K562 (cell line): Measurements from ENCODE around the gene PPP1R2B. TPM values are rescaled to one million over a fixed set of nuclear protein-coding genes. Genes with fewer than 3 reads are reported as not detected.

Experiments
- ATAC-seq: fragments of 200-7000 bp; cut with Tn5 transposase; 3 replicates; pipeline ENCODE4 v1.9.1; 2020; ENCODE audit warnings: moderate library complexity
- BruUV-seq: library from RNA; stranded (reverse); fragments of 400-500 nt; replicated peaks from 2 replicates; lab custom pipeline; 2021; lab: Mats Ljungman, UMichigan
- CTCF ChIA-PET: fragments of 300-600 bp; formaldehyde crosslinking; extraction: SDS; loops from one replicate; lab custom pipeline; 2021; ENCODE audit warnings: low intra/inter-chr PET ratio; lab: Yijun Ruan, JAX
- POLR2A ChIA-PET: fragments of 300-600, 350-650 bp; sonication (Branson Sonifier 250); formaldehyde crosslinking; extraction: SDS; loops from one replicate; lab custom pipeline; 2021; ENCODE audit warnings: antibody characterized with exemption, inconsistent platforms; lab: Yijun Ruan, JAX
- DNase-seq, 4 experiments: peaks; one replicate each; pipeline versions ENCODE4 v3.0.0 to v3.0.0-alpha.2; 2011 to 2018; ENCODE audit warnings: low spot score in 3 of 4, mixed read lengths in 3 of 4; ENCODE audit errors: extremely low read depth in 1 of 4
- FAIRE-seq: peaks from 2 replicates; lab custom pipeline; 2011; peaks lifted over from hg19 to GRCh38; lab: Jason Lieb, UNC
- H2AFZ ChIP-seq: 2 replicates; pipeline ENCODE4 v1.6.0; 2011; ENCODE audit warnings: low read depth, low read length, control low read depth, inconsistent platforms
- H3K27ac ChIP-seq: fragments of 200-600 bp; 3 replicates; pipeline ENCODE4 v1.8.0; 2011; ENCODE audit warnings: low read depth, mild to moderate bottlenecking, control low read depth, inconsistent platforms, low read length, moderate library complexity, mixed read lengths; ENCODE audit errors: extremely low read depth
- H3K27me3 ChIP-seq, 2 experiments: fragments of 300-600 bp in 1 of 2; 2 replicates in 1 of 2; 3 replicates in 1 of 2; pipeline versions ENCODE4 v1.6.0 to v1.8.0; 2011; ENCODE audit warnings: inconsistent platforms in 2 of 2, low read length in 2 of 2, mild to moderate bottlenecking in 1 of 2, mixed read lengths in 1 of 2, moderate library complexity in 1 of 2; ENCODE audit not compliant: control insufficient read depth in 2 of 2, insufficient read depth in 2 of 2
- H3K36me3 ChIP-seq: fragments of 300-600 bp; 3 replicates; pipeline ENCODE4 v1.8.0; 2011; ENCODE audit warnings: mild to moderate bottlenecking, low read length, inconsistent platforms; ENCODE audit not compliant: control insufficient read depth, insufficient read depth
- H3K4me1 ChIP-seq, 2 experiments: fragments of 200-600 bp in 1 of 2; replicated peaks in 1 of 2; 2 replicates in 1 of 2; 3 replicates in 1 of 2; pipeline versions ENCODE4 v1.5.1 to v1.8.0; 2011; ENCODE audit warnings: inconsistent platforms in 2 of 2, low read length in 2 of 2, mild to moderate bottlenecking in 1 of 2, mixed read lengths in 1 of 2, moderate library complexity in 1 of 2; ENCODE audit not compliant: control insufficient read depth in 2 of 2, insufficient read depth in 2 of 2
- H3K4me2 ChIP-seq: 2 replicates; pipeline ENCODE4 v1.6.1; 2011; ENCODE audit warnings: low read length, control low read depth, inconsistent platforms, mixed read lengths; ENCODE audit not compliant: insufficient read depth
- H3K4me3 ChIP-seq: fragments of 200-600 bp; sonication (generic), shearing (Covaris generic); 2 replicates; pipeline ENCODE4 v1.5.1; 2016; ENCODE audit warnings: control low read depth, inconsistent platforms
- H3K79me2 ChIP-seq: fragments of 200-600 bp; 3 replicates; pipeline ENCODE4 v1.8.0; 2011; ENCODE audit warnings: low read length, inconsistent platforms; ENCODE audit not compliant: control insufficient read depth, insufficient read depth
- H3K9ac ChIP-seq, 2 experiments: 2 replicates each; pipeline versions ENCODE4 v1.6.0 to v1.6.1; 2011; ENCODE audit warnings: low read depth in 2 of 2, low read length in 2 of 2, control low read depth in 1 of 2, inconsistent platforms in 1 of 2, mild to moderate bottlenecking in 1 of 2, mixed read lengths in 1 of 2; ENCODE audit not compliant: insufficient read depth in 1 of 2
- H3K9me1 ChIP-seq: one replicate; pipeline ENCODE4 v1.6.0; 2011; ENCODE audit warnings: inconsistent platforms, mild to moderate bottlenecking, low read length, moderate library complexity; ENCODE audit not compliant: control insufficient read depth, insufficient read depth
- H3K9me3 ChIP-seq: replicated peaks from 2 replicates; pipeline ENCODE4 v1.5.1; 2011; ENCODE audit warnings: low read depth, low read length, inconsistent platforms; ENCODE audit not compliant: control insufficient read depth, insufficient read depth
- H4K20me1 ChIP-seq: replicated peaks from 2 replicates; pipeline ENCODE4 v1.6.1; 2011; ENCODE audit warnings: low read length, inconsistent platforms, mixed read lengths; ENCODE audit not compliant: control insufficient read depth, insufficient read depth
- BCL6 ChIP-seq: fragments of 250-450 bp; sonication (Bioruptor Pico); IDR thresholded peaks from 2 replicates; pipeline ENCODE4 v1.4.0; 2020
- CCNT2 ChIP-seq: IDR thresholded peaks from 2 replicates; pipeline ENCODE4 v1.6.1; 2011; ENCODE audit warnings: borderline replicate concordance, low read depth, mild to moderate bottlenecking, moderate library complexity, mixed read lengths, low read length; ENCODE audit not compliant: insufficient read length; ENCODE audit errors: extremely low read depth
- ETV6 ChIP-seq, 3 experiments: fragments of 150-350 bp in 1 of 3; sonication (generic) in 1 of 3; formaldehyde crosslinking in 1 of 3; IDR thresholded peaks; 2 replicates each; pipeline versions ENCODE4 v1.6.1 to v1.8.0; 2014 to 2022; ENCODE audit warnings: borderline replicate concordance in 2 of 3, low read depth in 2 of 3, antibody characterized with exemption in 1 of 3, low read length in 1 of 3, mild to moderate bottlenecking in 1 of 3, missing genetic modification reagents in 1 of 3
- HDGF ChIP-seq: fragments of 450-650 bp; IDR thresholded peaks from 2 replicates; pipeline ENCODE4 v1.6.1; 2016
- HNRNPLL ChIP-seq: fragments of 200-400 bp; formaldehyde crosslinking; IDR thresholded peaks from 2 replicates; pipeline ENCODE4 v1.6.1; 2017; ENCODE audit warnings: low read length, low read depth, mild to moderate bottlenecking; ENCODE audit not compliant: poor library complexity, severe bottlenecking
- KAT7 ChIP-seq: sonication (generic); formaldehyde crosslinking; IDR thresholded peaks from 2 replicates; pipeline ENCODE4 v1.8.0; 2022; ENCODE audit warnings: missing genetic modification reagents, mild to moderate bottlenecking, borderline replicate concordance
- KLF1 ChIP-seq: fragments of 450-650 bp; IDR thresholded peaks from 2 replicates; pipeline ENCODE4 v1.6.1; 2016; ENCODE audit warnings: missing genetic modification characterization, missing compliant biosample characterization
- MCM2 ChIP-seq: fragments of 450-650 bp; IDR thresholded peaks from 2 replicates; pipeline ENCODE4 v1.6.1; 2017; ENCODE audit warnings: low read depth, mild to moderate bottlenecking
- TAF1 ChIP-seq: IDR thresholded peaks from 2 replicates; pipeline ENCODE4 v1.6.1; 2011; ENCODE audit warnings: mild to moderate bottlenecking, low read length, moderate library complexity; ENCODE audit not compliant: insufficient read depth, control insufficient read depth, severe bottlenecking; ENCODE audit errors: extremely low read depth
- WGBS: fragments of 100-300 bp; shearing (Covaris generic); methylation state at CpG from one replicate; pipeline ENCODE4 v1.1.6; 2016; ENCODE audit warnings: low coverage, mixed read lengths; ENCODE audit not compliant: insufficient coverage; ENCODE audit errors: missing lambda C conversion rate; 5-methylcytosine and 5-hydroxymethylcytosine counted together
- in situ Hi-C: fragments of 300-500 bp; cut with MboI; formaldehyde crosslinking; loops from 4 replicates; pipeline ENCODE4 v1.15.0; 2018; ENCODE audit warnings: inconsistent platforms, mixed read lengths
- intact Hi-C: fragments of 100-400 bp; cut with micrococcal nuclease; formaldehyde crosslinking; loops from 2 replicates; pipeline ENCODE4 v1.14.2; 2022
- polyA plus RNA-seq, 8 experiments: library from polyadenylated mRNA; depleted of rRNA in 4 of 8; stranded (reverse) in 5 of 8; unstranded in 3 of 8; fragments of >200 nt; fragmentation: Nextera tagmentation in 2 of 8; fragmentation: Illumina TruSeq in 1 of 8; extraction: Ambion mirVana in 2 of 8; extraction: Trizol in 1 of 8; gene quantifications; 2 replicates each; pipeline versions ENCODE4 v1.2.1 to v1.2.3, GENCODE V29; 2011 to 2014; ENCODE audit warnings: inconsistent platforms in 1 of 8, missing spikeins in 1 of 8
- total RNA-seq, 7 experiments: library from RNA; depleted of rRNA in 6 of 7; stranded (reverse); fragments of >200 nt in 6 of 7; fragmentation: Illumina TruSeq in 2 of 7; extraction: Trizol in 2 of 7; gene quantifications; 2 replicates each; pipeline versions ENCODE4 v1.2.1 to v1.2.3, GENCODE V29; 2011 to 2021; ENCODE audit warnings: low replicate concordance in 1 of 7
- TF ChIP-seq, protein P1 (sequence below), 3 experiments: IDR thresholded peaks in 2 of 3; conservative IDR thresholded peaks in 1 of 3; 2 replicates each; pipeline ENCODE4 v1.5.1; 2011 to 2012; ENCODE audit warnings: low read length in 3 of 3, mild to moderate bottlenecking in 3 of 3, control low read depth in 2 of 3, improper control_type of control experiment in 1 of 3, inconsistent platforms in 1 of 3, low read depth in 1 of 3, mixed read lengths in 1 of 3, moderate library complexity in 1 of 3; ENCODE audit not compliant: insufficient read depth in 2 of 3
- TF ChIP-seq, protein P2 (sequence below): fragments of 250-450 bp; sonication (Bioruptor Pico); IDR thresholded peaks from 2 replicates; pipeline ENCODE4 v1.5.0; 2020; ENCODE audit warnings: mild to moderate bottlenecking

Gene PPP1R2B
- total and polyA plus RNA-seq, 9 of the 15 experiments (the other 6 are each of a cell fraction or from before 2014, with no cell fraction given), result 0.06 to 0.11 TPM; not detected in 7

DNA sequence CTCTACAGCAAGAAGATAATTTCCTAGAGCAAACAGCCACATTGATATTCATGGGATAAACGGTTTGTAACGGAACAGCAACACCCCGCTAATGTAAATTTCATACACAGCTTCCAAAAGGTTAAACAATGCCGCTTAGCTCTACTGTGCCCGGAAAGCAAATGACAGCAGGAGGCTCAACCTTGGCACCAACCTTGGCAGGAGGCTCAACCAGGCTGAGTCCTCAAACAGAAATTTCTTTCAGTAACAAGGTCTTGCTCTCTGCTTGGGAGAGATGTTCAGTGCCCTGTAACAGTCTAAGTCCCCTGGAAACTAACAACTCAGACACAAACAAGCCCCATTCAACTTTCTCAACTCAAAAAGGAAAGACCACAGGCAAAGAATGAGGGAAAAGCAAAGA, 11.1 kb upstream of the PPP1R2B start:
- POLR2A ChIA-PET, result no interaction called here
- Histone ChIP-seq H3K9me3 (no peaks in the 10 kb centered on the region), H3K9me1 (no peaks in the 10 kb centered on the region), H3K4me3 (no peak overlapping the region), H3K4me2 (no peak overlapping the region), H2AFZ (no peak overlapping the region), H3K79me2 (no peaks in the 10 kb centered on the region), H3K4me1 (no peaks in the 10 kb centered on the region), H3K9ac (no peak overlapping the region), H3K27ac (no peak overlapping the region), H3K27me3 (no peaks in the 10 kb centered on the region), H3K36me3 (no peaks in the 10 kb centered on the region), H4K20me1 (no peaks in the 10 kb centered on the region)
- CTCF ChIA-PET, result no interaction called here
- no peak for FAIRE-seq
- no peak for DNase-seq
- WGBS, result 0% methylated on average over 5 of the region's 5 CpGs
- intact Hi-C loops (no loop called here), in situ Hi-C loops (no loop called here)
- no TSS peak for BruUV-seq
- ATAC-seq, result no peak
- TF ChIP-seq KAT7 (CRISPR knock-in tag) (no peak), CCNT2 (no peak), HDGF (no peak), KLF1 (tag) (no peak), ETV6 (IDR thresholded peaks at IDR 0.05; ENCODE audit: borderline replicate concordance in 1 of 2, low read depth in 2 of 2, low read length in 1 of 2) (no peak), ETV6 (CRISPR knock-in tag; IDR thresholded peaks at IDR 0.05; ENCODE audit: borderline replicate concordance) (no peak), BCL6 (CRISPR knock-in tag) (no peak), HNRNPLL (no peak), TAF1 (no peak), MCM2 (no peak)
- TF ChIP-seq, protein P1, sequence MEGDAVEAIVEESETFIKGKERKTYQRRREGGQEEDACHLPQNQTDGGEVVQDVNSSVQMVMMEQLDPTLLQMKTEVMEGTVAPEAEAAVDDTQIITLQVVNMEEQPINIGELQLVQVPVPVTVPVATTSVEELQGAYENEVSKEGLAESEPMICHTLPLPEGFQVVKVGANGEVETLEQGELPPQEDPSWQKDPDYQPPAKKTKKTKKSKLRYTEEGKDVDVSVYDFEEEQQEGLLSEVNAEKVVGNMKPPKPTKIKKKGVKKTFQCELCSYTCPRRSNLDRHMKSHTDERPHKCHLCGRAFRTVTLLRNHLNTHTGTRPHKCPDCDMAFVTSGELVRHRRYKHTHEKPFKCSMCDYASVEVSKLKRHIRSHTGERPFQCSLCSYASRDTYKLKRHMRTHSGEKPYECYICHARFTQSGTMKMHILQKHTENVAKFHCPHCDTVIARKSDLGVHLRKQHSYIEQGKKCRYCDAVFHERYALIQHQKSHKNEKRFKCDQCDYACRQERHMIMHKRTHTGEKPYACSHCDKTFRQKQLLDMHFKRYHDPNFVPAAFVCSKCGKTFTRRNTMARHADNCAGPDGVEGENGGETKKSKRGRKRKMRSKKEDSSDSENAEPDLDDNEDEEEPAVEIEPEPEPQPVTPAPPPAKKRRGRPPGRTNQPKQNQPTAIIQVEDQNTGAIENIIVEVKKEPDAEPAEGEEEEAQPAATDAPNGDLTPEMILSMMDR (IDR thresholded peaks at IDR 0.05 in 2 of 3, conservative IDR thresholded peaks at IDR 0.05 in 1 of 3; ENCODE audit: insufficient read depth in 2 of 3, low read depth in 1 of 3, low read length in 3 of 3), result no peak
- TF ChIP-seq, protein P2, sequence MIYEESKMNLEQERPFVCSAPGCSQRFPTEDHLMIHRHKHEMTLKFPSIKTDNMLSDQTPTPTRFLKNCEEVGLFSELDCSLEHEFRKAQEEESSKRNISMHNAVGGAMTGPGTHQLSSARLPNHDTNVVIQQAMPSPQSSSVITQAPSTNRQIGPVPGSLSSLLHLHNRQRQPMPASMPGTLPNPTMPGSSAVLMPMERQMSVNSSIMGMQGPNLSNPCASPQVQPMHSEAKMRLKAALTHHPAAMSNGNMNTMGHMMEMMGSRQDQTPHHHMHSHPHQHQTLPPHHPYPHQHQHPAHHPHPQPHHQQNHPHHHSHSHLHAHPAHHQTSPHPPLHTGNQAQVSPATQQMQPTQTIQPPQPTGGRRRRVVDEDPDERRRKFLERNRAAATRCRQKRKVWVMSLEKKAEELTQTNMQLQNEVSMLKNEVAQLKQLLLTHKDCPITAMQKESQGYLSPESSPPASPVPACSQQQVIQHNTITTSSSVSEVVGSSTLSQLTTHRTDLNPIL (CRISPR knock-in tag), result no peak
